Bronchial epithelial cell (primary cell): ENCODE data around the gene G3BP1. TPM values are rescaled to one million over a fixed set of nuclear protein-coding genes. Genes with fewer than 3 reads are reported as not detected.

Source experiments
- DNase-seq: peaks from one replicate; pipeline ENCODE4 v3.0.0-alpha.2; 2010; ENCODE audit warnings: low read depth
- FAIRE-seq: peaks from 2 replicates; lab custom pipeline; 2011; peaks lifted over from hg19 to GRCh38; lab: Jason Lieb, UNC
- H3K27me3 ChIP-seq: 2 replicates; pipeline ENCODE4 v1.5.1; 2011; ENCODE audit warnings: low read length; ENCODE audit not compliant: control insufficient read depth, insufficient read depth
- H3K36me3 ChIP-seq: 2 replicates; pipeline ENCODE4 v1.5.1; 2011; ENCODE audit warnings: low read length; ENCODE audit not compliant: control insufficient read depth, insufficient read depth
- H3K4me3 ChIP-seq: 2 replicates; pipeline ENCODE4 v1.5.1; 2011; ENCODE audit warnings: mild to moderate bottlenecking, low read depth, low read length, control low read depth
- total RNA-seq: library from RNA; depleted of rRNA; stranded (reverse); fragments of >200 nt; gene quantifications from 2 replicates; pipeline ENCODE4 v1.2.1, GENCODE V29; 2014
- TF ChIP-seq, protein P1 (sequence below): IDR thresholded peaks from 2 replicates; pipeline ENCODE4 v1.5.1; 2011; ENCODE audit warnings: mild to moderate bottlenecking, moderate library complexity, low read length, control low read depth, inconsistent platforms; ENCODE audit not compliant: insufficient read depth, severe bottlenecking

Gene G3BP1
- total RNA-seq, 1 donor from 2014 or later, result 242 TPM

DNA sequence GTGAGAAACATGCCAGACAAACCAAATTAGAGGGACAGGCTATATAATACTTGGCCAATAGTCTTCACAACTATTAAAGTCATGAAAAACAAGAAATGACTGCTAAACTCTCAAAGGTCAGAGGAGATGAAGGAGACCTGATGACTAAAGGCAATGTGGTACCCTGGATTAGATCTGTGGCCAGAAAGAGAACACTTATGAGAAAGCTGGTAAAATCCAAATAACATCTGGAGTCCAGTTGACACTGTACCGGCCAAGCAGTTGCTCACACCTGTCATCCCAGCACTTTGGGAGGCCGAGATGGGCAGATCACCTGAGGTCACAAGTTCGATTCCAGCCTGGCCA lies 37.7 kb upstream of the G3BP1 start:
- DNase-seq, result no peak
- TF ChIP-seq, protein P1, sequence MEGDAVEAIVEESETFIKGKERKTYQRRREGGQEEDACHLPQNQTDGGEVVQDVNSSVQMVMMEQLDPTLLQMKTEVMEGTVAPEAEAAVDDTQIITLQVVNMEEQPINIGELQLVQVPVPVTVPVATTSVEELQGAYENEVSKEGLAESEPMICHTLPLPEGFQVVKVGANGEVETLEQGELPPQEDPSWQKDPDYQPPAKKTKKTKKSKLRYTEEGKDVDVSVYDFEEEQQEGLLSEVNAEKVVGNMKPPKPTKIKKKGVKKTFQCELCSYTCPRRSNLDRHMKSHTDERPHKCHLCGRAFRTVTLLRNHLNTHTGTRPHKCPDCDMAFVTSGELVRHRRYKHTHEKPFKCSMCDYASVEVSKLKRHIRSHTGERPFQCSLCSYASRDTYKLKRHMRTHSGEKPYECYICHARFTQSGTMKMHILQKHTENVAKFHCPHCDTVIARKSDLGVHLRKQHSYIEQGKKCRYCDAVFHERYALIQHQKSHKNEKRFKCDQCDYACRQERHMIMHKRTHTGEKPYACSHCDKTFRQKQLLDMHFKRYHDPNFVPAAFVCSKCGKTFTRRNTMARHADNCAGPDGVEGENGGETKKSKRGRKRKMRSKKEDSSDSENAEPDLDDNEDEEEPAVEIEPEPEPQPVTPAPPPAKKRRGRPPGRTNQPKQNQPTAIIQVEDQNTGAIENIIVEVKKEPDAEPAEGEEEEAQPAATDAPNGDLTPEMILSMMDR, result no peak
- FAIRE-seq, result no peak
- Histone ChIP-seq H3K27me3 (no peaks in the 10 kb centered on the region), H3K36me3 (no peaks in the 10 kb centered on the region), H3K4me3 (no peak overlapping the region)

DNA sequence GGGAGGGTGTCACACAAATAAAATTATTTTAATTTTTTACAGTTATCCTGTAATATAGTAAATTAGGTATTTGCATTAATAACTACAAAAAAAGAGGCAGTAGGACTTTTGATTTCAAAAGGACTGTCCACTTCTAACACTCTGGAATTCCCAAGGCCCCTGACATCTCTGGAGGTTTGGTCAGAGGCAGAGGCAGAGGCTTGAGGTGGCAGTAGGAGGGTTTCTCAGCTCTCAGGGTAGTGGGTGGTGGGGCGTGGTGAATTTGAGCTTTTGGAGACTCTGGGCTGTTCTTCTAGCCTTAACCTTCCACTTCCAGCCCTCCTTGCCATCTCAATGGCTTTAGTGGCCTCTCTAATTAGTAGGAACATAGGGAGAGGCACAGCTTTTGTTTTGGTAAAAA lies 36.1 kb upstream of the G3BP1 start:
- DNase-seq (no peak), FAIRE-seq (no peak)
- Histone ChIP-seq H3K27me3 (no peaks in the 10 kb centered on the region), H3K4me3 (no peak overlapping the region), H3K36me3 (no peaks in the 10 kb centered on the region)
- TF ChIP-seq, protein P1, result no peak

DNA sequence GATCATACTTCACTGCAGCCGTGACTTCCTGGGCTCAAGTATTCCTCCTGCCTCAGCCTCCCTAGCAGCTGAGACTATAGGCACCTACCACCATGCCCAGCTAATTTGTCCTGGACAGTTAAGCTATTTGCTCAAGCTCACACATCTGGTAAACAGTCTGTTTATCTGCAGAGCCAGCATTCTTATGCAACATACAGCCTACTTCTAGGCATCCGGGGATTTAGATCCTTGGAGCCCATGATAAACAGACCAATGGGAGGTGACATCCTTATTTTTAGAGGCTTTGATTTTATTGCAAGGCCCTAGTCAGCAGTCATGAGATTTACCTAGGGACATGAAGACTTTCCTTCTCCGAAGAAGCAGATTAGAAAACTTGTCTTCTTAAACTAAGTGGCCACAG lies 34.3 kb upstream of the G3BP1 start:
- Histone ChIP-seq H3K27me3 (no peaks in the 10 kb centered on the region), H3K4me3 (no peak overlapping the region), H3K36me3 (no peaks in the 10 kb centered on the region)
- DNase-seq (no peak), FAIRE-seq (no peak)
- TF ChIP-seq, protein P1, result no peak

DNA sequence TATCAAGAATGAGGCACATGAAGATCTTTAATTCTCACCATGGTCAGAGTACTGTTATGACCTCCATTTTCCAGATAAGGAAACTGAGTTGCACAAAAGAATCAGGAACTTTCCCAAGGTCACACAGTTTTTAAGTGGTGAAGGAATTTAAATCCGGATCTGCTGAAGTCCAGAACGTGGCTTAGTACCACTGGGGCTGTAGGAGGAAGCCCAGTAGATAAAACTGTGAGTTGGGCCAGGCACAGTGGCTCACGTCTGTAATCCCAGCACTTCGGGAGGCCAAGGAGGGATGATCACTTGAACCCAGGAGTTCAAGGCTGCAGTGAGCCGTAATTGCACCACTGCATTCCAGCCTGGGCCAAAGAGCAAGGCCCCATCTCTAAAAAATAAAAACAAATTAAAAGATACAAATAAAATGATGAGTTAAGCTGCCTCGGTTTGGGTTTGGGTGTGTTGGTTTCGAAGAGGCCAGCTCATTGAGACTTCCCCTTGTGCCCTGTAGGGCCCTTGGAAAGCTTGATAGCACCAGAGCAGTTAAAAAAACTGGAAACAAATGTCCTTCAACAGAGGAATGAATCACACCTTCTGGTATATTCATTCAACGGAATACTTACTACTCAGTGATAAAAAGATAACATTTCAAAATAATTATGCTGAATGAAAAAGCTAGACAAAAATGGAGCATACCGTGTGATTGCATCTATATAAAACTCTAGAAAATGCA lies 33.5 kb upstream of the G3BP1 start:
- no peak for FAIRE-seq
- Histone ChIP-seq H3K4me3 (no peak overlapping the region), H3K36me3 (no peaks in the 10 kb centered on the region), H3K27me3 (no peaks in the 10 kb centered on the region)
- TF ChIP-seq, protein P1, result no peak
- no peak for DNase-seq

DNA sequence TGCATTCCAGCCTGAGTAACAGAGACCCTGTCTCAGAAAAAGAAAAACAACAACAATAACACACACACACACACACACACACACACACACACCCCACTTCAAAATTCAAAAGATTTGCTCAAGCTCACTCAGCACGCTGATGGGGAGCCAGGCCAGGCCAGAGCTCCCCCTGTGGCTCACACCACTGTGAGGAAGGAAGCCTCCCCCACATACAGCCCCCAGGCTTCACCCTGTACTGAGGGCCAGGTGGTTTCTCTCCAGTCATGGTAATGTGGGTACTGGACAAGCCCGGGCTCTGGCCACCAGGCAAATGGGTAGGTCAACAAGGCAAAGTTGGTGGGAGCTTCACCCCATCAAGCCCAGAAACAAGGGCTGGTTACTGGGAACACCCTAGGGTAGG lies 32.4 kb upstream of the G3BP1 start:
- FAIRE-seq (no peak), DNase-seq (no peak)
- TF ChIP-seq, protein P1, result no peak
- H3K36me3 ChIP-seq, result no peaks in the 10 kb centered on the region
- H3K4me3 ChIP-seq, result no peak overlapping the region
- no peaks in the 10 kb centered on the region for H3K27me3 ChIP-seq

DNA sequence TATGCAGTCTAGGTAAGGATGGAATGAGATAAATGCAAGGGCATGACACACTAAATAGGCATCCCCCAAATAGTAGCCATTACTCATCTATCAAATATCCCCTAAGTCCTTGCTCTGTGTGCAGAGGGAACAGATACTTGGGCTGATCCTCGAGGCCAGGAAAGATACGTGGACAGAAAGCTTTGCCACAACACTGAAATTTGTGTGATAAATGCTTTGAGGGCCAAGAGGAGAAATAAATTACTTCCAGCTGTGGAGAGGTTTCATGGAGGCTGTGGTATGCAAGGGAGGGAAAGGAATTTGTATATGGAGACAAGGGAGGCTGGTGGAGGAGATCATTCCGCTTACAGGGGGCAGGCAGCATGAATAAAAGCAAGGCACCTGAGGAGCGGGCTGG lies 31.8 kb upstream of the G3BP1 start:
- FAIRE-seq (no peak), DNase-seq (peak; percentile 40)
- TF ChIP-seq, protein P1, result no peak
- H3K27me3 ChIP-seq, result no peaks in the 10 kb centered on the region
- H3K36me3 ChIP-seq, result no peaks in the 10 kb centered on the region
- no peak overlapping the region for H3K4me3 ChIP-seq
